ENCODE measurements around the gene TASP1. TPM values are rescaled to one million over a fixed set of nuclear protein-coding genes. Genes with fewer than 3 reads are reported as not detected.

Gene TASP1
- total and polyA plus RNA-seq, 4 donors, result 2.5 to 10.0 (median 4.7) TPM

GRCh38 chr20:13420625-13421024 lies 218.1 kb downstream of the TASP1 start:
- TF ChIP-seq FOXA1 (IDR thresholded peaks at IDR 0.05) (no peak), FOXA2 (IDR thresholded peaks at IDR 0.05) (no peak), EGR1 (IDR thresholded peaks at IDR 0.05; ENCODE audit: low read depth in 2 of 2) (no peak), JUND (IDR thresholded peaks at IDR 0.05) (no peak), ZBTB33 (IDR thresholded peaks at IDR 0.05) (no peak), SP1 (IDR thresholded peaks at IDR 0.05) (no peak), ATF3 (IDR thresholded peaks at IDR 0.05) (no peak)
- no peaks in the 10 kb centered on the region for H3K36me3 ChIP-seq (ENCODE audit: control insufficient read depth in 4 of 4, insufficient read depth in 3 of 4, low read depth in 1 of 4, low read length in 3 of 4)
- H3K27me3 ChIP-seq (ENCODE audit: control insufficient read depth in 4 of 4, insufficient read depth in 4 of 4, low read length in 3 of 4), result no peaks in the 10 kb centered on the region
- H3K27ac ChIP-seq (ENCODE audit: low read depth in 1 of 2, low read length in 2 of 2), result no peak overlapping the region
- H3K9me3 ChIP-seq (ENCODE audit: control insufficient read depth in 4 of 4, low read length in 3 of 4), result no peaks in the 10 kb centered on the region
- 85% methylated on average over 2 of the region's 2 CpGs for WGBS
- peaks cover 5 to 24% (median 9%) of the 10 kb centered on the region in 4 donors for H3K4me1 ChIP-seq (ENCODE audit: control insufficient read depth in 4 of 4, insufficient read depth in 4 of 4, low read length in 3 of 4)
- H3K9ac ChIP-seq (ENCODE audit: low read depth in 1 of 2, low read length in 2 of 2), result no peak overlapping the region
- H3K4me3 ChIP-seq (ENCODE audit: low read depth in 1 of 3, low read length in 3 of 3), result no peak overlapping the region
- DNase-seq (ENCODE audit: low spot score), result no peak

GRCh38 chr20:13419477-13419876 lies 219.3 kb downstream of the TASP1 start:
- TF ChIP-seq FOXA1 (IDR thresholded peaks at IDR 0.05) (no peak), RAD21 (IDR thresholded peaks at IDR 0.05) (no peak), REST (IDR thresholded peaks at IDR 0.05) (no peak)
- TF ChIP-seq, protein P1, sequence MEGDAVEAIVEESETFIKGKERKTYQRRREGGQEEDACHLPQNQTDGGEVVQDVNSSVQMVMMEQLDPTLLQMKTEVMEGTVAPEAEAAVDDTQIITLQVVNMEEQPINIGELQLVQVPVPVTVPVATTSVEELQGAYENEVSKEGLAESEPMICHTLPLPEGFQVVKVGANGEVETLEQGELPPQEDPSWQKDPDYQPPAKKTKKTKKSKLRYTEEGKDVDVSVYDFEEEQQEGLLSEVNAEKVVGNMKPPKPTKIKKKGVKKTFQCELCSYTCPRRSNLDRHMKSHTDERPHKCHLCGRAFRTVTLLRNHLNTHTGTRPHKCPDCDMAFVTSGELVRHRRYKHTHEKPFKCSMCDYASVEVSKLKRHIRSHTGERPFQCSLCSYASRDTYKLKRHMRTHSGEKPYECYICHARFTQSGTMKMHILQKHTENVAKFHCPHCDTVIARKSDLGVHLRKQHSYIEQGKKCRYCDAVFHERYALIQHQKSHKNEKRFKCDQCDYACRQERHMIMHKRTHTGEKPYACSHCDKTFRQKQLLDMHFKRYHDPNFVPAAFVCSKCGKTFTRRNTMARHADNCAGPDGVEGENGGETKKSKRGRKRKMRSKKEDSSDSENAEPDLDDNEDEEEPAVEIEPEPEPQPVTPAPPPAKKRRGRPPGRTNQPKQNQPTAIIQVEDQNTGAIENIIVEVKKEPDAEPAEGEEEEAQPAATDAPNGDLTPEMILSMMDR (IDR thresholded peaks at IDR 0.05; ENCODE audit: low read depth, low read length, missing input control), result no peak
- Histone ChIP-seq H3K27ac (ENCODE audit: low read depth in 1 of 2, low read length in 2 of 2) (no peak overlapping the region), H3K9me3 (ENCODE audit: control insufficient read depth in 4 of 4, low read length in 3 of 4) (no peaks in the 10 kb centered on the region), H3K4me3 (ENCODE audit: low read depth in 1 of 3, low read length in 3 of 3) (no peak overlapping the region), H3K9ac (ENCODE audit: low read depth in 1 of 2, low read length in 2 of 2) (no peak overlapping the region), H3K36me3 (ENCODE audit: control insufficient read depth in 4 of 4, insufficient read depth in 3 of 4, low read depth in 1 of 4, low read length in 3 of 4) (no peaks in the 10 kb centered on the region), H3K4me1 (ENCODE audit: control insufficient read depth in 4 of 4, insufficient read depth in 4 of 4, low read length in 3 of 4) (peaks cover 3 to 12% (median 4%) of the 10 kb centered on the region in 4 donors), H3K27me3 (ENCODE audit: control insufficient read depth in 4 of 4, insufficient read depth in 4 of 4, low read length in 3 of 4) (no peaks in the 10 kb centered on the region)
- WGBS, result 97% methylated on average over 3 of the region's 3 CpGs
- no peak for DNase-seq (ENCODE audit: low spot score)
